OCI-LY3 (cell line): ENCODE measurements around the gene VWA2.

Source experiments
- H2AFZ ChIP-seq: fragments of 200-600, 300-600 bp; shearing (Covaris generic); 2 replicates; pipeline ENCODE4 v1.6.0; 2014; ENCODE audit warnings: antibody characterized with exemption, low read depth, low read length
- H3K27ac ChIP-seq: fragments of 200-600, 300-600 bp; sonication (generic); 2 replicates; pipeline ENCODE4 v1.5.1; 2014; ENCODE audit warnings: mild to moderate bottlenecking, low read length, moderate library complexity, mixed read lengths
- H3K27me3 ChIP-seq: fragments of 200-600, 300-600 bp; sonication (generic); 2 replicates; pipeline ENCODE4 v1.6.1; 2014; ENCODE audit warnings: low read depth, low read length, mixed read lengths
- H3K36me3 ChIP-seq: fragments of 200-600, 300-600 bp; sonication (generic); replicated peaks from 2 replicates; pipeline ENCODE3; 2014; ENCODE audit warnings: low read depth, low read length, mixed read lengths
- H3K4me1 ChIP-seq: fragments of 300-600, 200-600 bp; sonication (generic); 2 replicates; pipeline ENCODE4 v1.6.1; 2014; ENCODE audit warnings: low read length, mixed read lengths
- H3K4me2 ChIP-seq: fragments of 200-600, 300-600 bp; sonication (generic); 2 replicates; pipeline ENCODE4 v1.6.1; 2014; ENCODE audit warnings: low read length, mixed read lengths
- H3K4me3 ChIP-seq: fragments of 300-600, 200-600 bp; sonication (generic); 2 replicates; pipeline ENCODE4 v1.5.1; 2014; ENCODE audit warnings: antibody characterized with exemption, mild to moderate bottlenecking, low read length, moderate library complexity
- H3K79me2 ChIP-seq: fragments of 300-600, 200-600 bp; shearing (Covaris generic); 2 replicates; pipeline ENCODE4 v1.6.1; 2014; ENCODE audit warnings: mild to moderate bottlenecking, low read length, mixed read lengths
- H3K9ac ChIP-seq: fragments of 300-600, 200-600 bp; shearing (Covaris generic); 2 replicates; pipeline ENCODE4 v1.6.0; 2014; ENCODE audit warnings: mild to moderate bottlenecking, low read length, moderate library complexity
- H3K9me3 ChIP-seq: fragments of 200-600, 300-600 bp; shearing (Covaris generic); 2 replicates; pipeline ENCODE4 v1.6.1; 2014; ENCODE audit warnings: low read length, mixed read lengths; ENCODE audit not compliant: insufficient read depth
- H4K20me1 ChIP-seq: fragments of 200-600, 300-600 bp; sonication (generic); 2 replicates; pipeline ENCODE4 v1.6.1; 2016; ENCODE audit warnings: low read length, mixed read lengths; ENCODE audit not compliant: insufficient read depth
- EZH2phosphoT487 ChIP-seq: fragments of 200-600 bp; shearing (Covaris generic); IDR thresholded peaks from 2 replicates; pipeline ENCODE4 v1.6.1; 2018; ENCODE audit warnings: antibody characterized with exemption, mixed run types, low read depth
- TF ChIP-seq, protein P1 (sequence below): fragments of 200-600, 300-600 bp; sonication (generic); IDR thresholded peaks from 2 replicates; pipeline ENCODE4 v1.5.1; 2014; ENCODE audit warnings: antibody characterized with exemption, low read length, low read depth

Gene VWA2

DNA sequence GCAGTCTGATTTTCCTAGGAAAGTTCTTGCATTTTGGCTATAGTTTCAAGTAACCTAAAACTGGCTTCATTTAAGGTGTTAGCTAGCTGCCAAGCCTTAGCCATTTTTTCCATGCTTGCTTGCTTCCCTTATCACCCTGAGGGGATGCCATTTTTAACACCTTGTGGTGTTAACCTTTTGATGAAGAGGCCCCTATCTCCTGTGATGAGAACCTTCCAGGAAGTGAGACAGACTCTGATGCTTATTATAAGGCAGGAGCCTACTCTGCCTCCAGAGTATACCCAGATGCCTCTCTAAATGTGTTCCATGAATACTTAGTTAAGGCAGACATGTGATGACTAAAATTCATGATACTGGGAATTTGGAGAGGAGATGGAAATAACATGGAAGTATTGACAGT is 4.9 kb upstream of the VWA2 start:
- no peaks in the 10 kb centered on the region for H3K79me2 ChIP-seq
- H3K9ac ChIP-seq: no peak overlapping the region
- peaks cover 10% of the 10 kb centered on the region; the same call in 1 of the 2 replicates for H3K27me3 ChIP-seq
- H3K4me3 ChIP-seq: no peak overlapping the region
- no peak overlapping the region for H3K4me2 ChIP-seq
- H3K36me3 ChIP-seq: no peaks in the 10 kb centered on the region
- no peak for TF ChIP-seq EZH2phosphoT487
- TF ChIP-seq, protein P1, sequence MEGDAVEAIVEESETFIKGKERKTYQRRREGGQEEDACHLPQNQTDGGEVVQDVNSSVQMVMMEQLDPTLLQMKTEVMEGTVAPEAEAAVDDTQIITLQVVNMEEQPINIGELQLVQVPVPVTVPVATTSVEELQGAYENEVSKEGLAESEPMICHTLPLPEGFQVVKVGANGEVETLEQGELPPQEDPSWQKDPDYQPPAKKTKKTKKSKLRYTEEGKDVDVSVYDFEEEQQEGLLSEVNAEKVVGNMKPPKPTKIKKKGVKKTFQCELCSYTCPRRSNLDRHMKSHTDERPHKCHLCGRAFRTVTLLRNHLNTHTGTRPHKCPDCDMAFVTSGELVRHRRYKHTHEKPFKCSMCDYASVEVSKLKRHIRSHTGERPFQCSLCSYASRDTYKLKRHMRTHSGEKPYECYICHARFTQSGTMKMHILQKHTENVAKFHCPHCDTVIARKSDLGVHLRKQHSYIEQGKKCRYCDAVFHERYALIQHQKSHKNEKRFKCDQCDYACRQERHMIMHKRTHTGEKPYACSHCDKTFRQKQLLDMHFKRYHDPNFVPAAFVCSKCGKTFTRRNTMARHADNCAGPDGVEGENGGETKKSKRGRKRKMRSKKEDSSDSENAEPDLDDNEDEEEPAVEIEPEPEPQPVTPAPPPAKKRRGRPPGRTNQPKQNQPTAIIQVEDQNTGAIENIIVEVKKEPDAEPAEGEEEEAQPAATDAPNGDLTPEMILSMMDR: no peak
- no peaks in the 10 kb centered on the region for H3K4me1 ChIP-seq
- H2AFZ ChIP-seq: no peak overlapping the region
- H3K27ac ChIP-seq: no peak overlapping the region
- H4K20me1 ChIP-seq: no peaks in the 10 kb centered on the region
- H3K9me3 ChIP-seq: no peaks in the 10 kb centered on the region

DNA sequence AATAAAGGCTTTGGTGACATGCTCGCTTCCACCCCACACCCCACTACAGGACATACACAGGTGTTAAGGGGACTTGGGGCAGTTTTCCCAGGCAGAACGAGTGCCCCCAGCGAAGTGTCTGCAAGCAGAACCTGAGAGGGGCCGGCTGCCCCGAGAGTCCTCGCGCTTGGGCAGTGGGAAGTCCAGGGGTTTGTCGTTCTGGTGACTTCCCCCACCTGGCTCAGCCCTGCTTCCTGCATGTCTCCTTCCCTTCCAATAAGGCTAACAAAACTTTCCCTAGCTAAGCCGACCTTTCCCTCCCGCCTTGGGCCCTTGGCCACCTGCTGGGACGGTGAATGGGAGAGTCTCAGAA is 916 bp downstream of the VWA2 start:
- no peaks in the 10 kb centered on the region for H4K20me1 ChIP-seq
- no peak for TF ChIP-seq EZH2phosphoT487
- TF ChIP-seq, protein P1: no peak
- peaks cover 3% of the 10 kb centered on the region for H3K27me3 ChIP-seq
- no peak overlapping the region for H3K4me3 ChIP-seq
- H3K9ac ChIP-seq: no peak overlapping the region
- no peak overlapping the region for H3K27ac ChIP-seq
- no peak overlapping the region for H3K4me2 ChIP-seq
- H3K79me2 ChIP-seq: no peaks in the 10 kb centered on the region
- H3K4me1 ChIP-seq: no peaks in the 10 kb centered on the region
- no peaks in the 10 kb centered on the region for H3K36me3 ChIP-seq
- no peaks in the 10 kb centered on the region for H3K9me3 ChIP-seq
- no peak overlapping the region for H2AFZ ChIP-seq

DNA sequence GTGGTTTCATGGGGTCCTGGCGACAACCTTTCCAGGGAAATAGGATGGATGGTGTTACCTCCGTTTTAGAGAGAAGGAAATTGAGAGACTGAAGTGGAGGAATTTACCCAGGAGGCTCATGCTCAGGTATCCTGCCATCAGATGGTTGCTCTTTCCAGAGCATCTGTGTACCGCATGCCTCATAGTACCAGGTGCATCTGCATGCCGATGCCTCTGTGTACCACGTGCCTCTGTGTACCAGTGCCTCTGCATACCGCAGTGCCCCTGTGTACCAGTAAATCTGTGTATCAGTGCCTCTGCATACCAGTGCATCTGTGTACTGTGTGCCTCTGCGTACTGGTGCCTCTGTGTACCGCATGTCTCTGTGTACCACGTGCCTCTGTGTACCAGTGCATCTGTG is 3.2 kb downstream of the VWA2 start:
- Histone ChIP-seq H2AFZ (no peak overlapping the region), H3K4me2 (no peak overlapping the region), H3K4me1 (no peaks in the 10 kb centered on the region), H3K27me3 (peaks cover 3% of the 10 kb centered on the region), H4K20me1 (no peaks in the 10 kb centered on the region), H3K27ac (no peak overlapping the region), H3K36me3 (no peaks in the 10 kb centered on the region), H3K9ac (no peak overlapping the region), H3K4me3 (no peak overlapping the region), H3K79me2 (no peaks in the 10 kb centered on the region), H3K9me3 (no peaks in the 10 kb centered on the region)
- no peak for TF ChIP-seq EZH2phosphoT487
- TF ChIP-seq, protein P1: no peak

DNA sequence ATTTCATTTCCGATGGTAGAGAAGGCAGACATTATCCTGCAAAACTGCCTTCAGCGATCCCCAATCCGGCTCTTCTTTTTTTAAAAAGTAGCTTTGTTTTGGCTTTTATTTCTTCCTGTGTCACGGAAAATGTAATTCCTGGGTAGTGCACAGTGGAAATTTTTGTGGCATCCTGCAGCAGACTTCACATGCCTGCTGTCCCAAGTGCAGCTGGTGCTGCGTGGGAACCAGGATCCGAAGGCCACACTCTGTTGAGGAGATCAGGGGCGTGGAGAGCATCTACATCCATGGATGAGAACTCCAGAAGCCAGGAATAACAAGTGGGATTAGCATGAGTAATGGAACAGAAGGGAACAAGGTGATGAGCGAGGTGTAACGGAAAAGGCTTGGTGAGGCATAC is 4.6 kb downstream of the VWA2 start:
- Histone ChIP-seq H3K27me3 (no peaks in the 10 kb centered on the region; the same call in none of the 2 replicates), H3K9me3 (no peaks in the 10 kb centered on the region), H3K4me2 (no peak overlapping the region), H3K4me3 (no peak overlapping the region), H2AFZ (no peak overlapping the region), H3K4me1 (no peaks in the 10 kb centered on the region), H3K9ac (no peak overlapping the region), H3K79me2 (no peaks in the 10 kb centered on the region), H4K20me1 (no peaks in the 10 kb centered on the region), H3K36me3 (no peaks in the 10 kb centered on the region), H3K27ac (no peak overlapping the region)
- TF ChIP-seq EZH2phosphoT487: no peak
- TF ChIP-seq, protein P1: no peak
